Natural killer cell (primary cell): ENCODE results near the gene MAPRE2. TPM values are rescaled to one million over a fixed set of nuclear protein-coding genes. Genes with fewer than 3 reads are reported as not detected.

ENCODE experiments used
- ATAC-seq, 3 donors: fragments of 150-1000 bp in 2 of 3; fragments of 200-7000 bp in 1 of 3; cut with Tn5 transposase; 1 replicate in 1 of 3; 2 replicates in 2 of 3; pipeline ENCODE4 v1.10.0; 2021; ENCODE audit warnings: mild to moderate bottlenecking in 2 of 3, moderate library complexity in 2 of 3
- DNase-seq, 2 donors: peaks; one replicate each; pipeline versions ENCODE4 v3.0.0 to v3.0.0-alpha.2; 2013 to 2021; ENCODE audit warnings: mixed read lengths in 1 of 2
- H3K27ac ChIP-seq: one replicate; pipeline ENCODE4 v1.5.1; 2013; ENCODE audit warnings: mild to moderate bottlenecking, low read length
- H3K27me3 ChIP-seq: one replicate; pipeline ENCODE4 v1.6.1; 2013; ENCODE audit warnings: low read length; ENCODE audit not compliant: control insufficient read depth, insufficient read depth
- H3K36me3 ChIP-seq: one replicate; pipeline ENCODE4 v1.6.1; 2013; ENCODE audit warnings: low read length; ENCODE audit not compliant: control insufficient read depth, insufficient read depth
- H3K4me1 ChIP-seq: one replicate; pipeline ENCODE4 v1.6.1; 2013; ENCODE audit warnings: low read length; ENCODE audit not compliant: control insufficient read depth, insufficient read depth
- H3K4me3 ChIP-seq: one replicate; pipeline ENCODE4 v1.5.1; 2013; ENCODE audit warnings: low read length
- H3K9me3 ChIP-seq: one replicate; pipeline ENCODE4 v1.6.1; 2013; ENCODE audit warnings: low read length; ENCODE audit not compliant: control insufficient read depth, insufficient read depth
- H3K27ac Mint-ChIP-seq, 2 donors: one replicate each; pipeline ENCODE4 v1.8.0; 2022; ENCODE audit warnings: mild to moderate bottlenecking in 2 of 2, mixed read lengths in 2 of 2, moderate library complexity in 1 of 2
- H3K27me3 Mint-ChIP-seq, 2 donors: one replicate each; pipeline ENCODE4 v1.8.0; 2022; ENCODE audit warnings: low read depth in 2 of 2, mixed read lengths in 2 of 2
- H3K36me3 Mint-ChIP-seq: one replicate; pipeline ENCODE4 v1.8.0; 2022; ENCODE audit warnings: mixed read lengths
- H3K4me1 Mint-ChIP-seq, 2 donors: one replicate each; pipeline ENCODE4 v1.8.0; 2022; ENCODE audit warnings: mixed read lengths in 2 of 2
- H3K4me3 Mint-ChIP-seq: one replicate; pipeline ENCODE4 v1.8.0; 2022; ENCODE audit warnings: mild to moderate bottlenecking, moderate library complexity, mixed read lengths
- H3K9me3 Mint-ChIP-seq, 2 donors: one replicate each; pipeline ENCODE4 v1.8.0; 2022; ENCODE audit warnings: mixed read lengths in 2 of 2
- CTCF ChIP-seq: fragments of 200-600 bp; IDR thresholded peaks from one replicate; pipeline ENCODE4 v1.8.0; 2022; ENCODE audit warnings: antibody characterized with exemption
- WGBS: methylation state at CpG from one replicate; pipeline ENCODE4 v1.1.7; 2013; ENCODE audit warnings: missing lambda C conversion rate; ENCODE audit not compliant: insufficient coverage; 5-methylcytosine and 5-hydroxymethylcytosine counted together
- intact Hi-C: fragments of 100-400 bp; cut with micrococcal nuclease; formaldehyde crosslinking; loops from one replicate; pipeline ENCODE4 v1.14.2; 2022
- total RNA-seq, 4 donors: library from RNA; stranded (reverse); fragments of 120-200 nt in 1 of 4; gene quantifications; one replicate each; pipeline versions ENCODE4 v1.2.3 to v1.2.4, GENCODE V29; 2013 to 2022

The MAPRE2 gene
- total RNA-seq, 3 donors from 2014 or later (not counting 1 experiment from before 2014, with no cell fraction given): 159 to 283 (median 207) TPM

GRCh38 chr18:35122586-35123224, 81.5 kb downstream of the MAPRE2 start:
- Mint-ChIP-seq H3K27me3 (no peaks in the 10 kb centered on the region), H3K27ac (peak overlapping the region; percentile 91), H3K36me3 (no peaks in the 10 kb centered on the region), H3K9me3 (no peaks in the 10 kb centered on the region), H3K4me1 (peaks cover 88 to 92% of the 10 kb centered on the region in 2 donors), H3K4me3 (peak overlapping the region; percentile 35)
- ATAC-seq (peak; percentile 53 to 77 (median 57)), DNase-seq (peak in 1 of 2 donors; percentile 50)
- Histone ChIP-seq H3K27me3 (no peaks in the 10 kb centered on the region), H3K36me3 (peaks cover 11% of the 10 kb centered on the region), H3K27ac (peak overlapping the region; percentile 21), H3K9me3 (peaks cover 5% of the 10 kb centered on the region), H3K4me1 (peaks cover 39% of the 10 kb centered on the region), H3K4me3 (no peak overlapping the region)
- intact Hi-C loops: no loop called here
- no peak for TF ChIP-seq CTCF
- 57% methylated on average over 14 of the region's 15 CpGs for WGBS

GRCh38 chr18:35123811-35124210, 82.6 kb downstream of the MAPRE2 start:
- no peak for TF ChIP-seq CTCF
- Mint-ChIP-seq H3K36me3 (peaks cover 3% of the 10 kb centered on the region), H3K27ac (peak overlapping the region; percentile 91), H3K27me3 (no peaks in the 10 kb centered on the region), H3K4me1 (peaks cover 80 to 84% of the 10 kb centered on the region in 2 donors), H3K4me3 (peak overlapping the region; percentile 64), H3K9me3 (no peaks in the 10 kb centered on the region)
- peaks cover 5% of the 10 kb centered on the region for H3K9me3 ChIP-seq
- intact Hi-C loops: no loop called here
- ATAC-seq (peak; percentile 56 to 69 (median 66)), DNase-seq (no peak)
- peaks cover 21% of the 10 kb centered on the region for H3K36me3 ChIP-seq
- H3K27me3 ChIP-seq: no peaks in the 10 kb centered on the region
- no peak overlapping the region for H3K27ac ChIP-seq
- H3K4me3 ChIP-seq: no peak overlapping the region
- peaks cover 29% of the 10 kb centered on the region for H3K4me1 ChIP-seq

GRCh38 chr18:35127201-35127600, 86.0 kb downstream of the MAPRE2 start:
- peaks cover 13% of the 10 kb centered on the region for H3K36me3 Mint-ChIP-seq
- Histone ChIP-seq H3K4me1 (peaks cover 37% of the 10 kb centered on the region), H3K9me3 (peaks cover 5% of the 10 kb centered on the region), H3K27me3 (no peaks in the 10 kb centered on the region), H3K27ac (no peak overlapping the region), H3K4me3 (no peak overlapping the region), H3K36me3 (peaks cover 45% of the 10 kb centered on the region)
- H3K27ac Mint-ChIP-seq: peak overlapping the region; percentile 44 to 91
- H3K4me1 Mint-ChIP-seq: peaks cover 81 to 84% of the 10 kb centered on the region in 2 donors
- intact Hi-C loops: no loop called here
- 83% methylated on average over 3 of the region's 4 CpGs for WGBS
- peak in 1 of 3 donors; percentile 19 for ATAC-seq
- DNase-seq: peak in 1 of 2 donors; percentile 25
- H3K27me3 Mint-ChIP-seq: no peaks in the 10 kb centered on the region
- TF ChIP-seq CTCF: no peak
- no peaks in the 10 kb centered on the region for H3K9me3 Mint-ChIP-seq
- no peak overlapping the region for H3K4me3 Mint-ChIP-seq

- peaks cover 57% of the 10 kb centered on the region for H3K36me3 ChIP-seq
- Mint-ChIP-seq H3K27ac (peak overlapping the region; percentile 80 to 97), H3K4me1 (peaks cover 77 to 78% of the 10 kb centered on the region in 2 donors), H3K9me3 (no peaks in the 10 kb centered on the region), H3K27me3 (no peaks in the 10 kb centered on the region), H3K4me3 (no peak overlapping the region), H3K36me3 (peaks cover 13% of the 10 kb centered on the region)
- peaks cover 32% of the 10 kb centered on the region for H3K4me1 ChIP-seq
- DNase-seq: no peak
- intact Hi-C loops: no loop called here
- peaks cover 4% of the 10 kb centered on the region for H3K9me3 ChIP-seq
- 85% methylated on average over 7 of the region's 7 CpGs for WGBS
- ATAC-seq: no peak
- H3K4me3 ChIP-seq: no peak overlapping the region
- no peak overlapping the region for H3K27ac ChIP-seq
- no peak for TF ChIP-seq CTCF
- no peaks in the 10 kb centered on the region for H3K27me3 ChIP-seq
Measured at GRCh38 chr18:35128675-35129074, 87.5 kb downstream of the MAPRE2 start.
